Measurements from ENCODE around the gene STAT4. TPM values are rescaled to one million over a fixed set of nuclear protein-coding genes. Genes with fewer than 3 reads are reported as not detected.

The STAT4 gene
- total and polyA plus RNA-seq, 2 donors from 2014 or later, result 1.2 to 8.5 TPM

- no peak for DNase-seq
- H3K9me3 ChIP-seq (ENCODE audit: control insufficient read depth in 2 of 3, insufficient read depth in 1 of 3, low read length in 3 of 3), result no peaks in the 10 kb centered on the region
- intact Hi-C loops (cut with DNase I), result no loop called here
- no peak overlapping the region for H3K27ac ChIP-seq (ENCODE audit: low read depth in 2 of 2, low read length in 2 of 2)
- no peaks in the 10 kb centered on the region for H3K4me1 ChIP-seq (ENCODE audit: control insufficient read depth in 2 of 3, insufficient read depth in 2 of 3, low read depth in 1 of 3, low read length in 3 of 3)
- no peak overlapping the region for H3K9ac ChIP-seq (ENCODE audit: low read length in 3 of 3)
- no peaks in the 10 kb centered on the region for H3K36me3 ChIP-seq (ENCODE audit: control insufficient read depth in 2 of 3, insufficient read depth in 3 of 3, low read length in 3 of 3)
- no peak overlapping the region for H3K4me3 ChIP-seq (ENCODE audit: low read length in 3 of 3)
- H3K27me3 ChIP-seq (ENCODE audit: control insufficient read depth, insufficient read depth, low read length), result no peaks in the 10 kb centered on the region
- no peak for TF ChIP-seq CTCF (IDR thresholded peaks at IDR 0.05; ENCODE audit: borderline replicate concordance, extremely low read depth, insufficient read depth)
- FAIRE-seq, result no peak
These were observed 29.5 kb upstream of the STAT4 start for GRCh38 chr2:191180276-191180675.

GRCh38 chr2:191178806-191179514, 28.2 kb upstream of the STAT4 start:
- TF ChIP-seq CTCF (IDR thresholded peaks at IDR 0.05; ENCODE audit: borderline replicate concordance, extremely low read depth, insufficient read depth), result no peak
- H3K9ac ChIP-seq (ENCODE audit: low read length in 3 of 3), result no peak overlapping the region
- H3K27ac ChIP-seq (ENCODE audit: low read depth in 2 of 2, low read length in 2 of 2), result no peak overlapping the region
- H3K4me3 ChIP-seq (ENCODE audit: low read length in 3 of 3), result no peak overlapping the region
- H3K36me3 ChIP-seq (ENCODE audit: control insufficient read depth in 2 of 3, insufficient read depth in 3 of 3, low read length in 3 of 3), result no peaks in the 10 kb centered on the region
- H3K9me3 ChIP-seq (ENCODE audit: control insufficient read depth in 2 of 3, insufficient read depth in 1 of 3, low read length in 3 of 3), result no peaks in the 10 kb centered on the region
- H3K4me1 ChIP-seq (ENCODE audit: control insufficient read depth in 2 of 3, insufficient read depth in 2 of 3, low read depth in 1 of 3, low read length in 3 of 3), result no peaks in the 10 kb centered on the region
- DNase-seq, result no peak
- intact Hi-C loops (cut with DNase I), result no loop called here
- no peaks in the 10 kb centered on the region for H3K27me3 ChIP-seq (ENCODE audit: control insufficient read depth, insufficient read depth, low read length)
- FAIRE-seq, result no peak

- DNase-seq (no peak), FAIRE-seq (no peak)
- Histone ChIP-seq H3K9me3 (ENCODE audit: control insufficient read depth in 2 of 3, insufficient read depth in 1 of 3, low read length in 3 of 3) (no peaks in the 10 kb centered on the region), H3K4me1 (ENCODE audit: control insufficient read depth in 2 of 3, insufficient read depth in 2 of 3, low read depth in 1 of 3, low read length in 3 of 3) (no peaks in the 10 kb centered on the region), H3K4me3 (ENCODE audit: low read length in 3 of 3) (no peak overlapping the region), H3K27ac (ENCODE audit: low read depth in 2 of 2, low read length in 2 of 2) (no peak overlapping the region), H3K36me3 (ENCODE audit: control insufficient read depth in 2 of 3, insufficient read depth in 3 of 3, low read length in 3 of 3) (no peaks in the 10 kb centered on the region), H3K27me3 (ENCODE audit: control insufficient read depth, insufficient read depth, low read length) (no peaks in the 10 kb centered on the region), H3K9ac (ENCODE audit: low read length in 3 of 3) (no peak overlapping the region)
- intact Hi-C loops (cut with DNase I), result no loop called here
- TF ChIP-seq CTCF (IDR thresholded peaks at IDR 0.05; ENCODE audit: borderline replicate concordance, extremely low read depth, insufficient read depth), result no peak
These were observed 27.2 kb upstream of the STAT4 start for GRCh38 chr2:191177751-191178736.

Data from kidney (tissue), 14 donors.